Measurements from ENCODE around the gene PARD3B.

Gene PARD3B

GRCh38 chr2:205076405-205076804 lies 531.1 kb downstream of the PARD3B start:
- Histone ChIP-seq H3K27ac (replicated peaks) (no peak overlapping the region), H3K27me3 (ENCODE audit: insufficient read depth, poor library complexity, severe bottlenecking) (no peaks in the 10 kb centered on the region), H3K4me3 (replicated peaks; ENCODE audit: insufficient read depth, low read length) (no peak overlapping the region)
- DNase-seq (ENCODE audit: low read depth in 1 of 2, low spot score in 1 of 2) = no peak
- no peak for TF ChIP-seq POLR2AphosphoS5 (IDR thresholded peaks at IDR 0.05; ENCODE audit: low read depth)
- TF ChIP-seq REST (IDR thresholded peaks at IDR 0.05; ENCODE audit: insufficient replicate concordance, low read depth) = no peak
- TF ChIP-seq GABPA (IDR thresholded peaks at IDR 0.05; ENCODE audit: low read depth) = no peak
- TF ChIP-seq SPI1 (IDR thresholded peaks at IDR 0.05; ENCODE audit: borderline replicate concordance, low read depth) = no peak
- TF ChIP-seq CTCF (IDR thresholded peaks at IDR 0.05; ENCODE audit: insufficient read depth, low read length) = no peak

GRCh38 chr2:205077159-205077558 lies 531.9 kb downstream of the PARD3B start:
- no peak for TF ChIP-seq REST (IDR thresholded peaks at IDR 0.05; ENCODE audit: insufficient replicate concordance, low read depth)
- TF ChIP-seq CTCF (IDR thresholded peaks at IDR 0.05; ENCODE audit: insufficient read depth, low read length) = no peak
- no peak for TF ChIP-seq POLR2AphosphoS5 (IDR thresholded peaks at IDR 0.05; ENCODE audit: low read depth)
- TF ChIP-seq SPI1 (IDR thresholded peaks at IDR 0.05; ENCODE audit: borderline replicate concordance, low read depth) = no peak
- TF ChIP-seq GABPA (IDR thresholded peaks at IDR 0.05; ENCODE audit: low read depth) = no peak
- Histone ChIP-seq H3K27me3 (ENCODE audit: insufficient read depth, poor library complexity, severe bottlenecking) (no peaks in the 10 kb centered on the region), H3K4me3 (replicated peaks; ENCODE audit: insufficient read depth, low read length) (no peak overlapping the region), H3K27ac (replicated peaks) (no peak overlapping the region)
- DNase-seq (ENCODE audit: low read depth in 1 of 2, low spot score in 1 of 2) = no peak

GRCh38 chr2:205078762-205079161 lies 533.5 kb downstream of the PARD3B start:
- no peak for DNase-seq (ENCODE audit: low read depth in 1 of 2, low spot score in 1 of 2)
- H3K27me3 ChIP-seq (ENCODE audit: insufficient read depth, poor library complexity, severe bottlenecking) = no peaks in the 10 kb centered on the region
- TF ChIP-seq POLR2AphosphoS5 (IDR thresholded peaks at IDR 0.05; ENCODE audit: low read depth) (no peak), REST (IDR thresholded peaks at IDR 0.05; ENCODE audit: insufficient replicate concordance, low read depth) (no peak), SPI1 (IDR thresholded peaks at IDR 0.05; ENCODE audit: borderline replicate concordance, low read depth) (no peak), GABPA (IDR thresholded peaks at IDR 0.05; ENCODE audit: low read depth) (no peak), CTCF (IDR thresholded peaks at IDR 0.05; ENCODE audit: insufficient read depth, low read length) (no peak)
- H3K4me3 ChIP-seq (replicated peaks; ENCODE audit: insufficient read depth, low read length) = no peak overlapping the region
- no peak overlapping the region for H3K27ac ChIP-seq (replicated peaks)
